Stimulated activated CD4-positive, alpha-beta T cell treated with anti-CD3 and anti-CD28 coated beads, Interleukin-1b, Interleukin-23, amount 100 ng/mL, for 24 hours (primary cell): ENCODE data around the gene ITGB1BP2.
"Not testable (repeated sequence)": the region's sequence is repeated elsewhere in the genome, so short reads cannot be mapped to it uniquely, and the experiment has no call there.

Source experiments
- DNase-seq, 4 experiments: peaks; one replicate each; pipeline ENCODE4 v3.0.0-alpha.2; 2020; ENCODE audit warnings: low read depth in 4 of 4, low spot score in 1 of 4

Gene ITGB1BP2

GRCh38 chrX:71300495-71300894, 1.1 kb upstream of the ITGB1BP2 start:
- not testable (repeated sequence) for DNase-seq

- DNase-seq, result no peak
Measured at GRCh38 chrX:71302461-71303213, 1.1 kb downstream of the ITGB1BP2 start.

- no peak for DNase-seq
Measured at GRCh38 chrX:71304561-71304960, 3.0 kb downstream of the ITGB1BP2 start.

- DNase-seq, result no peak
Measured at GRCh38 chrX:71315917-71316316, 14.4 kb downstream of the ITGB1BP2 start.

GRCh38 chrX:71316959-71317358, 15.4 kb downstream of the ITGB1BP2 start:
- DNase-seq, result not testable (repeated sequence)

GRCh38 chrX:71320126-71320525, 18.6 kb downstream of the ITGB1BP2 start:
- no peak for DNase-seq

- DNase-seq, result no peak
Measured at GRCh38 chrX:71321731-71322130, 20.2 kb downstream of the ITGB1BP2 start.

GRCh38 chrX:71324452-71324851, 22.9 kb downstream of the ITGB1BP2 start:
- not testable (repeated sequence) for DNase-seq

- no peak for DNase-seq
Measured at GRCh38 chrX:71326394-71326793, 24.8 kb downstream of the ITGB1BP2 start.

- not testable (repeated sequence) for DNase-seq
Measured at GRCh38 chrX:71349151-71349665, 47.7 kb downstream of the ITGB1BP2 start.

- not testable (repeated sequence) for DNase-seq
Measured at GRCh38 chrX:71349867-71350266, 48.3 kb downstream of the ITGB1BP2 start.

GRCh38 chrX:71352439-71352838, 50.9 kb downstream of the ITGB1BP2 start:
- not testable (repeated sequence) for DNase-seq
